ENCODE results near the gene CLEC16A.

Gene CLEC16A

DNA sequence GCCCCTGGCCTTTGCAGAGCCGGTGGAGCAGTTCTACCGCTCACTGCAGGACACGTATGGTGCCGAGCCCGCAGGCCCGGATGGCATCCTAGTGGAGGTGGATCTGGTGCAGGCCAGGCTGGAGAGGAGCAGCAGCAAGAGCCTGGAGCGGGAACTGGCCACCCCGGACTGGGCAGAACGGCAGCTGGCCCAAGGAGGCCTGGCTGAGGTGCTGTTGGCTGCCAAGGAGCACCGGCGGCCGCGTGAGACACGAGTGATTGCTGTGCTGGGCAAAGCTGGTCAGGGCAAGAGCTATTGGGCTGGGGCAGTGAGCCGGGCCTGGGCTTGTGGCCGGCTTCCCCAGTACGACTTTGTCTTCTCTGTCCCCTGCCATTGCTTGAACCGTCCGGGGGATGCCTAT lies 37.9 kb upstream of the CLEC16A start:
- no peak for DNase-seq (ENCODE audit: low read depth)
- TF ChIP-seq, protein P1, sequence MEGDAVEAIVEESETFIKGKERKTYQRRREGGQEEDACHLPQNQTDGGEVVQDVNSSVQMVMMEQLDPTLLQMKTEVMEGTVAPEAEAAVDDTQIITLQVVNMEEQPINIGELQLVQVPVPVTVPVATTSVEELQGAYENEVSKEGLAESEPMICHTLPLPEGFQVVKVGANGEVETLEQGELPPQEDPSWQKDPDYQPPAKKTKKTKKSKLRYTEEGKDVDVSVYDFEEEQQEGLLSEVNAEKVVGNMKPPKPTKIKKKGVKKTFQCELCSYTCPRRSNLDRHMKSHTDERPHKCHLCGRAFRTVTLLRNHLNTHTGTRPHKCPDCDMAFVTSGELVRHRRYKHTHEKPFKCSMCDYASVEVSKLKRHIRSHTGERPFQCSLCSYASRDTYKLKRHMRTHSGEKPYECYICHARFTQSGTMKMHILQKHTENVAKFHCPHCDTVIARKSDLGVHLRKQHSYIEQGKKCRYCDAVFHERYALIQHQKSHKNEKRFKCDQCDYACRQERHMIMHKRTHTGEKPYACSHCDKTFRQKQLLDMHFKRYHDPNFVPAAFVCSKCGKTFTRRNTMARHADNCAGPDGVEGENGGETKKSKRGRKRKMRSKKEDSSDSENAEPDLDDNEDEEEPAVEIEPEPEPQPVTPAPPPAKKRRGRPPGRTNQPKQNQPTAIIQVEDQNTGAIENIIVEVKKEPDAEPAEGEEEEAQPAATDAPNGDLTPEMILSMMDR (conservative IDR thresholded peaks at IDR 0.05; ENCODE audit: low read depth, low read length): no peak
- H3K4me3 ChIP-seq (ENCODE audit: low read depth, low read length): no peak overlapping the region

DNA sequence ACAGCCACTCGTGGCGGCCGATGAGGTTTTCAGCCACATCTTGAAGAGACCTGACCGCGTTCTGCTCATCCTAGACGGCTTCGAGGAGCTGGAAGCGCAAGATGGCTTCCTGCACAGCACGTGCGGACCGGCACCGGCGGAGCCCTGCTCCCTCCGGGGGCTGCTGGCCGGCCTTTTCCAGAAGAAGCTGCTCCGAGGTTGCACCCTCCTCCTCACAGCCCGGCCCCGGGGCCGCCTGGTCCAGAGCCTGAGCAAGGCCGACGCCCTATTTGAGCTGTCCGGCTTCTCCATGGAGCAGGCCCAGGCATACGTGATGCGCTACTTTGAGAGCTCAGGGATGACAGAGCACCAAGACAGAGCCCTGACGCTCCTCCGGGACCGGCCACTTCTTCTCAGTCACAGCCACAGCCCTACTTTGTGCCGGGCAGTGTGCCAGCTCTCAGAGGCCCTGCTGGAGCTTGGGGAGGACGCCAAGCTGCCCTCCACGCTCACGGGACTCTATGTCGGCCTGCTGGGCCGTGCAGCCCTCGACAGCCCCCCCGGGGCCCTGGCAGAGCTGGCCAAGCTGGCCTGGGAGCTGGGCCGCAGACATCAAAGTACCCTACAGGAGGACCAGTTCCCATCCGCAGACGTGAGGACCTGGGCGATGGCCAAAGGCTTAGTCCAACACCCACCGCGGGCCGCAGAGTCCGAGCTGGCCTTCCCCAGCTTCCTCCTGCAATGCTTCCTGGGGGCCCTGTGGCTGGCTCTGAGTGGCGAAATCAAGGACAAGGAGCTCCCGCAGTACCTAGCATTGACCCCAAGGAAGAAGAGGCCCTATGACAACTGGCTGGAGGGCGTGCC lies 37.2 kb upstream of the CLEC16A start:
- TF ChIP-seq, protein P1 (conservative IDR thresholded peaks at IDR 0.05; ENCODE audit: low read depth, low read length): no peak
- H3K4me3 ChIP-seq (ENCODE audit: low read depth, low read length): no peak overlapping the region
- DNase-seq (ENCODE audit: low read depth): no peak

DNA sequence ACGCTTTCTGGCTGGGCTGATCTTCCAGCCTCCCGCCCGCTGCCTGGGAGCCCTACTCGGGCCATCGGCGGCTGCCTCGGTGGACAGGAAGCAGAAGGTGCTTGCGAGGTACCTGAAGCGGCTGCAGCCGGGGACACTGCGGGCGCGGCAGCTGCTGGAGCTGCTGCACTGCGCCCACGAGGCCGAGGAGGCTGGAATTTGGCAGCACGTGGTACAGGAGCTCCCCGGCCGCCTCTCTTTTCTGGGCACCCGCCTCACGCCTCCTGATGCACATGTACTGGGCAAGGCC lies 36.7 kb upstream of the CLEC16A start:
- no peak overlapping the region for H3K4me3 ChIP-seq (ENCODE audit: low read depth, low read length)
- TF ChIP-seq, protein P1 (conservative IDR thresholded peaks at IDR 0.05; ENCODE audit: low read depth, low read length): no peak
- no peak for DNase-seq (ENCODE audit: low read depth)

DNA sequence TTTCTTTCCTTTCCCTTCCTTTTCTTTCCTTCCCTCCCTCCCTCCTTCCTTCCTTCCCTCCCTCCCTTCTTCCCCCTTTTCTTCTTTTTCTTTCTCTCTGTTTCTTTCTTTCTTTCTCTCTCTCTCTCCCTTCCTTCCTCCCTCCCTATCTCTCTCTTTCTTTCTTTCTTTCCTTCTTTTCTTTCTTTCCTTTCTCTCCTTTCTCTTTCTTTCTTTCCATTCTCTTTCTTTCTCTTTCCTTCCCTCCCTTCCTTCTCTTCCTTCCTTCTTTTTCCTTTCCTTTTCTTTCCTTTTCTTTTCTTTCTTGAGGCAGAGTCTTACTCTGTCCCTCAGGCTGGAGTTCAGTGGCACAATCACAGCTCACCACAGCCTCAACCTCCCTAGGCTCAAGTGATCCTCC lies 33.1 kb upstream of the CLEC16A start:
- DNase-seq (ENCODE audit: low read depth): no peak
- no peak overlapping the region for H3K4me3 ChIP-seq (ENCODE audit: low read depth, low read length)
- TF ChIP-seq, protein P1 (conservative IDR thresholded peaks at IDR 0.05; ENCODE audit: low read depth, low read length): no peak

DNA sequence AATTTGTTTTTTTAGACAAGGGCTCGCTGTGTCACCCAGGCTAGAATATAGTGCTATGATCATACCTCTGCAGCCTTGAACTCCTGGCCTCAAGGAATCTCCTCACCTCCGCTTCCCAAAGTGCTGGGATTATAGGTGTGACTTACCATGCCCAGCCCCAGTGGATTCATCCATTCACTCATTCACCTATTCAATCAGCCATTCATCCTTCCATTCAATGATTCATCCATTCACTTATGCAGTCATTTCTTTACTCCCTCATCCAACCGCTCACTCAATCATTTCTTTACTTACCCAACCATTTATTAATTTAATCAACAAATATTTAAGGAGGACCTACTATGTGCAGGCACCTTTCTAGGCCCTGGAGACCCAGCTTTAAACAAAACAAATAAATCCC lies 27.8 kb upstream of the CLEC16A start:
- no peak overlapping the region for H3K4me3 ChIP-seq (ENCODE audit: low read depth, low read length)
- TF ChIP-seq, protein P1 (conservative IDR thresholded peaks at IDR 0.05; ENCODE audit: low read depth, low read length): no peak
- no peak for DNase-seq (ENCODE audit: low read depth)

DNA sequence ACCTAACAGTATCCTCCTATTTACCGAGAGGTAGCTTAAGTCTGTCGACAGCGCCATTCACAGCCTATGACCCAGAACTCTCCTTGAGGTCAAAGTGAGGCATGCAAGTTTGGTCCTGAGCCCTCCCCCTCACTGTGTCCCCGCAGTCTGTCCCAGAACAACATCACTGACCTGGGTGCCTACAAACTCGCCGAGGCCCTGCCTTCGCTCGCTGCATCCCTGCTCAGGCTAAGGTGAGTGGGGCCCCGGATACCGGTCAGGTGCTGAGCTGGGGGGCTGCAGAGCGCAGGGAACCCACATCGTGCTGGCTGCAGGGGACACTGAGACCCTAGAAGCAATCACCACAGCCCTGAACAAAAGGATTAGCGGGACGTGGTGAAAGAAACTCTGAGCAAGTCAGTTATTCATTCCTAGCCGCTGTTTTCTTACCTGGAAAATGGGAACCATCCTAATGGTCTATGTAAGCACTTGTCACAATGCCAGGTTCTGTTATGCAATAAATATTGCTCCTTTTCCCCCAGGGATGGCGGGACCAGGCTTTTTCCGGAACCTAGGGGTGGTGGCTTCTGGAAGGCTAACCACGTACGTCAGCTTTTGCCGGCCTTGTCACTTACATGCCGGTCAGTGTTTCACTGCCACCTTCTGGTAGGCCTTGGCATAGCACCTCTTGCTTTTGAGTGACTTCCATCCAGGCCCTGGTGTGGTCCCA lies 25.9 kb upstream of the CLEC16A start:
- TF ChIP-seq, protein P1 (conservative IDR thresholded peaks at IDR 0.05; ENCODE audit: low read depth, low read length): peak; percentile 100
- peak; percentile 97 for DNase-seq (ENCODE audit: low read depth)
- H3K4me3 ChIP-seq (ENCODE audit: low read depth, low read length): peak overlapping the region; percentile 27

DNA sequence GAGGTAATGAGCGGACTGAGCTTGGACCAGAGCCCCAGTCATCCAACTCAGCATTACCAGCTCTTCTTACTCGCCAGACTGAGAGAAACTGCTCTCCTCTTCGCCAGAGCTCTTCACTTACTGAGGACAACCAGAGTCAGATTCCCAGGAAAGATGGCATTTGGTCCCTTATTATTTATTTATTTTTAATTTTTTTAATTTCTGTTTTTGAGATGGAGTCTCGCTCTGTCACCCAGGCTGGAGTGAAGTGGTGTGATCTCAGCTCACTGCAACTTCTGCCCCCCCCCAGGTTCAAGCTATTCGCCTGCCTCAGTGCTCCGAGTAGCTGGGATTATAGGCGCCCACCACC lies 25.4 kb upstream of the CLEC16A start:
- DNase-seq (ENCODE audit: low read depth): no peak
- H3K4me3 ChIP-seq (ENCODE audit: low read depth, low read length): no peak overlapping the region
- TF ChIP-seq, protein P1 (conservative IDR thresholded peaks at IDR 0.05; ENCODE audit: low read depth, low read length): no peak
